Panc1 (cell line): ENCODE measurements around the gene WDR86. TPM values are rescaled to one million over a fixed set of nuclear protein-coding genes. Genes with fewer than 3 reads are reported as not detected.

Experiments used
- ATAC-seq: fragments of 200-7000 bp; cut with Tn5 transposase; 2 replicates; pipeline ENCODE4 v1.9.1; 2020; ENCODE audit warnings: mild to moderate bottlenecking, moderate library complexity
- BruUV-seq: library from RNA; stranded (reverse); fragments of 400-500 nt; replicated peaks from 2 replicates; lab custom pipeline; 2021; lab: Mats Ljungman, UMichigan
- CTCF ChIA-PET: fragments of 300-600 bp; sonication (Branson Sonifier 250); formaldehyde crosslinking; loops from one replicate; lab custom pipeline; 2022; ENCODE audit warnings: antibody characterized with exemption; lab: Charles Lee
- POLR2A ChIA-PET: fragments of 300-600 bp; sonication (Branson Sonifier 250); formaldehyde crosslinking; loops from one replicate; lab custom pipeline; 2022; ENCODE audit warnings: antibody characterized with exemption; lab: Charles Lee
- DNase-seq: peaks from one replicate; pipeline ENCODE4 v3.0.0-alpha.2; 2010; ENCODE audit warnings: low read depth, low spot score
- H3K27ac ChIP-seq: 2 replicates; pipeline ENCODE4 v1.5.1; 2011; ENCODE audit warnings: mild to moderate bottlenecking, low read length, inconsistent platforms
- H3K27me3 ChIP-seq: fragments of 200-500 bp; sonication (Bioruptor generic); 2 replicates; pipeline ENCODE4 v1.6.0; 2014; ENCODE audit warnings: low read length, inconsistent platforms; ENCODE audit not compliant: control insufficient read depth, insufficient read depth
- H3K36me3 ChIP-seq: fragments of 200-500 bp; sonication (Bioruptor generic); 2 replicates; pipeline ENCODE4 v1.5.1; 2014; ENCODE audit warnings: inconsistent platforms, mild to moderate bottlenecking, low read length, moderate library complexity; ENCODE audit not compliant: control insufficient read depth, insufficient read depth
- H3K4me1 ChIP-seq: 2 replicates; pipeline ENCODE4 v1.5.1; 2011; ENCODE audit warnings: inconsistent platforms, mild to moderate bottlenecking, low read length, moderate library complexity; ENCODE audit not compliant: control insufficient read depth, insufficient read depth
- H3K4me3 ChIP-seq, 2 experiments: 2 replicates each; pipeline ENCODE4 v1.5.1; 2011 to 2012; ENCODE audit warnings: low read depth in 2 of 2, low read length in 2 of 2, mild to moderate bottlenecking in 2 of 2, inconsistent platforms in 1 of 2, moderate library complexity in 1 of 2
- H3K9me3 ChIP-seq: fragments of 200-500 bp; sonication (Bioruptor generic); 2 replicates; pipeline ENCODE4 v1.5.1; 2014; ENCODE audit warnings: low read depth, mild to moderate bottlenecking, inconsistent platforms, low read length, moderate library complexity; ENCODE audit not compliant: control insufficient read depth, insufficient read depth
- POLR2AphosphoS5 ChIP-seq: IDR thresholded peaks from 2 replicates; pipeline ENCODE4 v1.6.1; 2012; ENCODE audit warnings: mild to moderate bottlenecking, low read depth, low read length, moderate library complexity
- SIN3A ChIP-seq: IDR thresholded peaks from 2 replicates; pipeline ENCODE4 v1.6.1; 2012; ENCODE audit warnings: low read depth, mild to moderate bottlenecking, low read length, moderate library complexity, borderline replicate concordance; ENCODE audit not compliant: insufficient read depth
- TCF7L2 ChIP-seq: IDR thresholded peaks from 2 replicates; pipeline ENCODE4 v1.6.1; 2011; ENCODE audit warnings: mild to moderate bottlenecking, low read depth, low read length, inconsistent platforms
- in situ Hi-C: cut with HindIII; loops from 2 replicates; pipeline ENCODE4 v1.10.0; 2016; ENCODE audit warnings: low sequenced_read_pairs, low pct_unique_long_range_greater_than_20kb
- intact Hi-C: fragments of 100-400 bp; cut with micrococcal nuclease; formaldehyde crosslinking; loops from one replicate; pipeline ENCODE4 v1.10.0; 2022; ENCODE audit not compliant: unreplicated experiment
- total RNA-seq: library from RNA; stranded (reverse); gene quantifications from one replicate; pipeline ENCODE4 v1.2.1, GENCODE V29; 2021; ENCODE audit not compliant: unreplicated experiment
- TF ChIP-seq, protein P1 (sequence below): fragments of 450-650 bp; IDR thresholded peaks from 2 replicates; pipeline ENCODE4 v1.5.1; 2017; ENCODE audit warnings: mild to moderate bottlenecking
- TF ChIP-seq, protein P2 (sequence below), 2 experiments: IDR thresholded peaks; 2 replicates each; pipeline ENCODE4 v1.6.1; 2011 to 2012; ENCODE audit warnings: low read depth in 2 of 2, control low read depth in 1 of 2, low read length in 1 of 2, mild to moderate bottlenecking in 1 of 2, moderate library complexity in 1 of 2; ENCODE audit not compliant: insufficient read depth in 1 of 2

The WDR86 gene
- total RNA-seq, 1 experiment from 2014 or later = 0.72 TPM

DNA sequence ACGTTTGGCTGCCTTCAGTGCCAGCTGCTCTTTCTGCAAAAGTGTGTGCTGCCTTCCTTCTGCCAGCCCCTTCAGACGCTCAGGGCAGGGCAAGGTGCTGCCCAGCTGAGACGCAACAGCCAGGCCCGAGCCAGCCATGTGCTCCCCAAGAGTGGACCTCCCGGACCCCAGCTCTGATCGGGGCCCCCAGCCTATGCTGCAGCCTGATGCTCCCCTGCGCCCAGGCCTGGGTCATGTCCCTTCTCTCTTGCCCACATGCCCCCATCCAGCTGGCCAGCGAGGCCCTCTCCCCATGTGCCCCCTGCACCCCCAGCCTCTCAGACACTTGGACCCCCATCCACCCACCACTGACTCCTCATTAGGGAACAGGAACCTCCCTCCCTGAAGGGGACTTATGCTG is 17.8 kb downstream of the WDR86 start:
- CTCF ChIA-PET = no interaction called here
- H3K36me3 ChIP-seq = no peaks in the 10 kb centered on the region

DNA sequence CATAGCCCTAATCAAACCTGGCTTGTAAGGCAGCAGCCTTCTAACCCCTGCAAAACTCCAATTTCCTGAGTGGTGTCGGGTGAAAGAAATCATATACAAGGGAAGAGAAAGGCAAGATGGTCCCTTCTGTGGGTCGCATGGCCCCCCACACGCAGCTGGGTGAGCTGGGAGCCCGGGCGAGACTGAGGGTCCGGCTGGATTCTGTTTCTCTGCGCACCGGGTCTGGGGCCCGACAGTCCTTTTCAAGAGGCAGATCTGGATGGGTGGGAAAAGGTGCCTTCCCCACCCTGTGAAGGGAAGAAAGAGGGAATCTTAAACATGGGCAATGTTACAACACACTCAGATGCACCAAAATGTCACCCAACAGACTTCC is 18.5 kb downstream of the WDR86 start:
- TF ChIP-seq, protein P1, sequence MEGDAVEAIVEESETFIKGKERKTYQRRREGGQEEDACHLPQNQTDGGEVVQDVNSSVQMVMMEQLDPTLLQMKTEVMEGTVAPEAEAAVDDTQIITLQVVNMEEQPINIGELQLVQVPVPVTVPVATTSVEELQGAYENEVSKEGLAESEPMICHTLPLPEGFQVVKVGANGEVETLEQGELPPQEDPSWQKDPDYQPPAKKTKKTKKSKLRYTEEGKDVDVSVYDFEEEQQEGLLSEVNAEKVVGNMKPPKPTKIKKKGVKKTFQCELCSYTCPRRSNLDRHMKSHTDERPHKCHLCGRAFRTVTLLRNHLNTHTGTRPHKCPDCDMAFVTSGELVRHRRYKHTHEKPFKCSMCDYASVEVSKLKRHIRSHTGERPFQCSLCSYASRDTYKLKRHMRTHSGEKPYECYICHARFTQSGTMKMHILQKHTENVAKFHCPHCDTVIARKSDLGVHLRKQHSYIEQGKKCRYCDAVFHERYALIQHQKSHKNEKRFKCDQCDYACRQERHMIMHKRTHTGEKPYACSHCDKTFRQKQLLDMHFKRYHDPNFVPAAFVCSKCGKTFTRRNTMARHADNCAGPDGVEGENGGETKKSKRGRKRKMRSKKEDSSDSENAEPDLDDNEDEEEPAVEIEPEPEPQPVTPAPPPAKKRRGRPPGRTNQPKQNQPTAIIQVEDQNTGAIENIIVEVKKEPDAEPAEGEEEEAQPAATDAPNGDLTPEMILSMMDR = no peak
- TF ChIP-seq SIN3A (no peak), TCF7L2 (no peak), POLR2AphosphoS5 (no peak)
- TF ChIP-seq, protein P2, sequence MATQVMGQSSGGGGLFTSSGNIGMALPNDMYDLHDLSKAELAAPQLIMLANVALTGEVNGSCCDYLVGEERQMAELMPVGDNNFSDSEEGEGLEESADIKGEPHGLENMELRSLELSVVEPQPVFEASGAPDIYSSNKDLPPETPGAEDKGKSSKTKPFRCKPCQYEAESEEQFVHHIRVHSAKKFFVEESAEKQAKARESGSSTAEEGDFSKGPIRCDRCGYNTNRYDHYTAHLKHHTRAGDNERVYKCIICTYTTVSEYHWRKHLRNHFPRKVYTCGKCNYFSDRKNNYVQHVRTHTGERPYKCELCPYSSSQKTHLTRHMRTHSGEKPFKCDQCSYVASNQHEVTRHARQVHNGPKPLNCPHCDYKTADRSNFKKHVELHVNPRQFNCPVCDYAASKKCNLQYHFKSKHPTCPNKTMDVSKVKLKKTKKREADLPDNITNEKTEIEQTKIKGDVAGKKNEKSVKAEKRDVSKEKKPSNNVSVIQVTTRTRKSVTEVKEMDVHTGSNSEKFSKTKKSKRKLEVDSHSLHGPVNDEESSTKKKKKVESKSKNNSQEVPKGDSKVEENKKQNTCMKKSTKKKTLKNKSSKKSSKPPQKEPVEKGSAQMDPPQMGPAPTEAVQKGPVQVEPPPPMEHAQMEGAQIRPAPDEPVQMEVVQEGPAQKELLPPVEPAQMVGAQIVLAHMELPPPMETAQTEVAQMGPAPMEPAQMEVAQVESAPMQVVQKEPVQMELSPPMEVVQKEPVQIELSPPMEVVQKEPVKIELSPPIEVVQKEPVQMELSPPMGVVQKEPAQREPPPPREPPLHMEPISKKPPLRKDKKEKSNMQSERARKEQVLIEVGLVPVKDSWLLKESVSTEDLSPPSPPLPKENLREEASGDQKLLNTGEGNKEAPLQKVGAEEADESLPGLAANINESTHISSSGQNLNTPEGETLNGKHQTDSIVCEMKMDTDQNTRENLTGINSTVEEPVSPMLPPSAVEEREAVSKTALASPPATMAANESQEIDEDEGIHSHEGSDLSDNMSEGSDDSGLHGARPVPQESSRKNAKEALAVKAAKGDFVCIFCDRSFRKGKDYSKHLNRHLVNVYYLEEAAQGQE (IDR thresholded peaks at IDR 0.05; ENCODE audit: insufficient read depth in 1 of 2, low read depth in 2 of 2, low read length in 1 of 2) = no peak
- in situ Hi-C loops (no loop called here), intact Hi-C loops (no loop called here)
- H3K27ac ChIP-seq = no peak overlapping the region
- BruUV-seq = no TSS peak
- ATAC-seq (no peak), DNase-seq (no peak)
- CTCF ChIA-PET = no interaction called here
- H3K9me3 ChIP-seq = no peaks in the 10 kb centered on the region
- H3K4me3 ChIP-seq = no peak overlapping the region
- no peaks in the 10 kb centered on the region for H3K27me3 ChIP-seq
- no peaks in the 10 kb centered on the region for H3K36me3 ChIP-seq
- POLR2A ChIA-PET = no interaction called here
- H3K4me1 ChIP-seq = peaks cover 7% of the 10 kb centered on the region

More for the DNA sequence above, 17.8 kb downstream of the WDR86 start:
- no TSS peak for BruUV-seq
- no peak overlapping the region for H3K27ac ChIP-seq
- no peaks in the 10 kb centered on the region for H3K9me3 ChIP-seq
- in situ Hi-C loops = no loop called here
- POLR2A ChIA-PET = no interaction called here
- ATAC-seq (no peak), DNase-seq (no peak)
- TF ChIP-seq, protein P2 (IDR thresholded peaks at IDR 0.05; ENCODE audit: insufficient read depth in 1 of 2, low read depth in 2 of 2, low read length in 1 of 2) = no peak
- TF ChIP-seq SIN3A (no peak), POLR2AphosphoS5 (no peak), TCF7L2 (no peak)
- TF ChIP-seq, protein P1 = no peak
- H3K4me3 ChIP-seq = no peak overlapping the region
- intact Hi-C loops = no loop called here
- peaks cover 4% of the 10 kb centered on the region; the same call in 1 of the 2 replicates for H3K4me1 ChIP-seq
- no peaks in the 10 kb centered on the region for H3K27me3 ChIP-seq
